Measurements from ENCODE around the gene CDH24.

Gene CDH24

GRCh38 chr14:23085458-23085857, 28.1 kb upstream of the CDH24 start:
- Histone ChIP-seq H3K4me1 (ENCODE audit: control insufficient read depth, insufficient read depth, low read length) (no peaks in the 10 kb centered on the region), H3K9ac (ENCODE audit: low read depth, low read length) (no peak overlapping the region), H3K27me3 (ENCODE audit: control insufficient read depth, insufficient read depth, low read length) (no peaks in the 10 kb centered on the region), H3K36me3 (ENCODE audit: control insufficient read depth, insufficient read depth, low read length) (peaks cover 19% of the 10 kb centered on the region), H3K9me3 (ENCODE audit: control insufficient read depth, insufficient read depth, low read length) (no peaks in the 10 kb centered on the region), H3K4me3 (ENCODE audit: low read depth, low read length) (no peak overlapping the region)

- Histone ChIP-seq H3K27me3 (ENCODE audit: control insufficient read depth, insufficient read depth, low read length) (no peaks in the 10 kb centered on the region), H3K4me1 (ENCODE audit: control insufficient read depth, insufficient read depth, low read length) (no peaks in the 10 kb centered on the region), H3K9ac (ENCODE audit: low read depth, low read length) (no peak overlapping the region), H3K4me3 (ENCODE audit: low read depth, low read length) (no peak overlapping the region), H3K36me3 (ENCODE audit: control insufficient read depth, insufficient read depth, low read length) (peaks cover 32% of the 10 kb centered on the region), H3K9me3 (ENCODE audit: control insufficient read depth, insufficient read depth, low read length) (no peaks in the 10 kb centered on the region)
Observed at GRCh38 chr14:23080474-23080873, 23.2 kb upstream of the CDH24 start.

- Histone ChIP-seq H3K4me3 (ENCODE audit: low read depth, low read length) (no peak overlapping the region), H3K4me1 (ENCODE audit: control insufficient read depth, insufficient read depth, low read length) (no peaks in the 10 kb centered on the region), H3K9ac (ENCODE audit: low read depth, low read length) (no peak overlapping the region), H3K36me3 (ENCODE audit: control insufficient read depth, insufficient read depth, low read length) (peaks cover 37% of the 10 kb centered on the region), H3K9me3 (ENCODE audit: control insufficient read depth, insufficient read depth, low read length) (no peaks in the 10 kb centered on the region), H3K27me3 (ENCODE audit: control insufficient read depth, insufficient read depth, low read length) (no peaks in the 10 kb centered on the region)
Observed at GRCh38 chr14:23079716-23080115, 22.4 kb upstream of the CDH24 start.

- Histone ChIP-seq H3K4me3 (ENCODE audit: low read depth, low read length) (no peak overlapping the region), H3K9ac (ENCODE audit: low read depth, low read length) (no peak overlapping the region), H3K27me3 (ENCODE audit: control insufficient read depth, insufficient read depth, low read length) (no peaks in the 10 kb centered on the region), H3K4me1 (ENCODE audit: control insufficient read depth, insufficient read depth, low read length) (no peaks in the 10 kb centered on the region), H3K36me3 (ENCODE audit: control insufficient read depth, insufficient read depth, low read length) (peaks cover 35% of the 10 kb centered on the region), H3K9me3 (ENCODE audit: control insufficient read depth, insufficient read depth, low read length) (no peaks in the 10 kb centered on the region)
Observed at GRCh38 chr14:23078692-23079116, 21.4 kb upstream of the CDH24 start.

GRCh38 chr14:23077962-23078361, 20.6 kb upstream of the CDH24 start:
- no peaks in the 10 kb centered on the region for H3K27me3 ChIP-seq (ENCODE audit: control insufficient read depth, insufficient read depth, low read length)
- no peaks in the 10 kb centered on the region for H3K4me1 ChIP-seq (ENCODE audit: control insufficient read depth, insufficient read depth, low read length)
- H3K9ac ChIP-seq (ENCODE audit: low read depth, low read length): no peak overlapping the region
- peaks cover 35% of the 10 kb centered on the region for H3K36me3 ChIP-seq (ENCODE audit: control insufficient read depth, insufficient read depth, low read length)
- H3K4me3 ChIP-seq (ENCODE audit: low read depth, low read length): no peak overlapping the region
- no peaks in the 10 kb centered on the region for H3K9me3 ChIP-seq (ENCODE audit: control insufficient read depth, insufficient read depth, low read length)

GRCh38 chr14:23076785-23077408, 19.6 kb upstream of the CDH24 start:
- Histone ChIP-seq H3K9ac (ENCODE audit: low read depth, low read length) (no peak overlapping the region), H3K4me3 (ENCODE audit: low read depth, low read length) (no peak overlapping the region), H3K36me3 (ENCODE audit: control insufficient read depth, insufficient read depth, low read length) (peaks cover 35% of the 10 kb centered on the region), H3K27me3 (ENCODE audit: control insufficient read depth, insufficient read depth, low read length) (no peaks in the 10 kb centered on the region), H3K4me1 (ENCODE audit: control insufficient read depth, insufficient read depth, low read length) (peaks cover 8% of the 10 kb centered on the region), H3K9me3 (ENCODE audit: control insufficient read depth, insufficient read depth, low read length) (no peaks in the 10 kb centered on the region)

GRCh38 chr14:23074906-23075305, 17.6 kb upstream of the CDH24 start:
- Histone ChIP-seq H3K4me1 (ENCODE audit: control insufficient read depth, insufficient read depth, low read length) (peaks cover 15% of the 10 kb centered on the region), H3K9ac (ENCODE audit: low read depth, low read length) (no peak overlapping the region), H3K36me3 (ENCODE audit: control insufficient read depth, insufficient read depth, low read length) (peaks cover 26% of the 10 kb centered on the region)

GRCh38 chr14:23071921-23072539, 14.7 kb upstream of the CDH24 start:
- H3K4me1 ChIP-seq (ENCODE audit: control insufficient read depth, insufficient read depth, low read length): peaks cover 15% of the 10 kb centered on the region
- H3K9ac ChIP-seq (ENCODE audit: low read depth, low read length): no peak overlapping the region
- peaks cover 32% of the 10 kb centered on the region for H3K36me3 ChIP-seq (ENCODE audit: control insufficient read depth, insufficient read depth, low read length)
- H3K4me3 ChIP-seq (ENCODE audit: low read depth, low read length): peak overlapping the region; percentile 88
- no peaks in the 10 kb centered on the region for H3K9me3 ChIP-seq (ENCODE audit: control insufficient read depth, insufficient read depth, low read length)
- no peaks in the 10 kb centered on the region for H3K27me3 ChIP-seq (ENCODE audit: control insufficient read depth, insufficient read depth, low read length)

More at GRCh38 chr14:23074906-23075305, 17.6 kb upstream of the CDH24 start:
- Histone ChIP-seq H3K4me3 (ENCODE audit: low read depth, low read length) (no peak overlapping the region), H3K9me3 (ENCODE audit: control insufficient read depth, insufficient read depth, low read length) (no peaks in the 10 kb centered on the region), H3K27me3 (ENCODE audit: control insufficient read depth, insufficient read depth, low read length) (no peaks in the 10 kb centered on the region)

GRCh38 chr14:23071244-23071920, 14.1 kb upstream of the CDH24 start:
- H3K36me3 ChIP-seq (ENCODE audit: control insufficient read depth, insufficient read depth, low read length): peaks cover 31% of the 10 kb centered on the region
- peak overlapping the region; percentile 86 for H3K9ac ChIP-seq (ENCODE audit: low read depth, low read length)
- H3K9me3 ChIP-seq (ENCODE audit: control insufficient read depth, insufficient read depth, low read length): no peaks in the 10 kb centered on the region
- peak overlapping the region; percentile 88 for H3K4me3 ChIP-seq (ENCODE audit: low read depth, low read length)
- no peaks in the 10 kb centered on the region for H3K27me3 ChIP-seq (ENCODE audit: control insufficient read depth, insufficient read depth, low read length)
- peaks cover 15% of the 10 kb centered on the region for H3K4me1 ChIP-seq (ENCODE audit: control insufficient read depth, insufficient read depth, low read length)

- Histone ChIP-seq H3K27me3 (ENCODE audit: control insufficient read depth, insufficient read depth, low read length) (no peaks in the 10 kb centered on the region), H3K9me3 (ENCODE audit: control insufficient read depth, insufficient read depth, low read length) (no peaks in the 10 kb centered on the region), H3K9ac (ENCODE audit: low read depth, low read length) (peak overlapping the region; percentile 86), H3K4me3 (ENCODE audit: low read depth, low read length) (peak overlapping the region; percentile 88), H3K4me1 (ENCODE audit: control insufficient read depth, insufficient read depth, low read length) (peaks cover 15% of the 10 kb centered on the region), H3K36me3 (ENCODE audit: control insufficient read depth, insufficient read depth, low read length) (peaks cover 33% of the 10 kb centered on the region)
Observed at GRCh38 chr14:23070262-23071129, 13.2 kb upstream of the CDH24 start.

GRCh38 chr14:23069413-23069806, 12.1 kb upstream of the CDH24 start:
- peaks cover 37% of the 10 kb centered on the region for H3K36me3 ChIP-seq (ENCODE audit: control insufficient read depth, insufficient read depth, low read length)
- no peaks in the 10 kb centered on the region for H3K9me3 ChIP-seq (ENCODE audit: control insufficient read depth, insufficient read depth, low read length)
- H3K4me3 ChIP-seq (ENCODE audit: low read depth, low read length): peak overlapping the region; percentile 27
- peaks cover 15% of the 10 kb centered on the region for H3K4me1 ChIP-seq (ENCODE audit: control insufficient read depth, insufficient read depth, low read length)
- H3K27me3 ChIP-seq (ENCODE audit: control insufficient read depth, insufficient read depth, low read length): no peaks in the 10 kb centered on the region
- H3K9ac ChIP-seq (ENCODE audit: low read depth, low read length): no peak overlapping the region

Data from iPS-15b (cell line).